Cortex of kidney (tissue), 1 donor: ENCODE data around the gene TTLL5.

Experiments used
- DNase-seq: peaks from one replicate; lab custom pipeline; 2025; lab: John Stamatoyannopoulos, UW

Gene TTLL5

DNA sequence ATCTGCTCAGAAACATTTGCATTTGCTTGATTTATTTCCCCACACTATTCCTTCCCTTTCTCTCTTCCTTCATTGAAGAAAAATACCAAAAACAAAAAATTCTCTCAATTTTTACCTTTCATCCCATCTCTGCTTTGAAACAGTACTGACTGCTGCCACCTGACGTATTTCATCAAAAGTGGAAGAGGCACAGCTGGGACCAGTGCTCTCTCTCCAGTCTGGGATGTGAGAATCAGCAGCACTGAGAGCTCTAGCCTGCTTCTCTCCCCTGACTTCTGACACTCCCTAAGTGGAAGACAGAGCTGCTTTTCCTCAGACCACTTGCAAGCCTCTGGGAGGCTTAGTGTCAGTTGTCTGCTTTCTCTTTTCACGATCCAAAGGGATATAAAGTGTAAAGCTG lies 36.9 kb downstream of the TTLL5 start:
- no peak for DNase-seq

DNA sequence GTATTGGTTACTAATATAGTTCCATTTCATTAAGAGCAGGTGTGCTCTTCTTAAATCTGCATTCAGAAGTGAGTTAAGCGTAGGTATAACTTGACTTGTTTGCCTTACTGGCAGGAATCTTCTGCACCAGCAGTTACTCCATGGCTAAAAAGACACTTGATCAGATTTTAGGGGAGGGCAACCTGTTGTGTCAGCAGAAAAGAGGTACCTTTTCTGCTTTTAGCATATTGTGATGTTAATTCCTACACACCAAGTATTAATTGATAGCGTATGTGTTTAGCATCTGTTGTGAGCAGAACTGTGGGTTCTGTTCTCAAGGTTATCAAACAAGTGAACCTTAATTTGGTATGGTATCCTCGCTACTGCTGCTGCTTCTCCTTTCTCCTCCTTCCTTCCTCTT lies 38.3 kb downstream of the TTLL5 start:
- DNase-seq: no peak

DNA sequence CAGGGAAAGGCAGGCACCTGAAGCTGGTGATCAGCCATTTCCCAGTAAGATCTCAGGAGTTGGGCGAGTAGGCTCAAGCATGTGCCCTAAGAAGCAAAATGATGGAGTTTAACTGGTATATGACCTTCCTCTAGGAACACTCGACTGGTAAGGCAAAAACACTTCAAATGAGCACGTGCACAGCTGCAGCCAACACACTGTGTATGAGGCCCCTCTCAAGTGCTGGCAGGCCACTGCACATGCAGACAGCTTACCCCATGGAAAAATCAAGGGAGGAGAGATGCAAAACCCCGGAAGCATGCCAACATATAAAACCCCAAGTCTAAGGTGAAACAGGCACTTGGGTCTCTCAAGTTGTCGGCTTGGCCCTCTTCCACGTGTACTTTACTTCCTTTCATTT lies 39.2 kb downstream of the TTLL5 start:
- DNase-seq: no peak

DNA sequence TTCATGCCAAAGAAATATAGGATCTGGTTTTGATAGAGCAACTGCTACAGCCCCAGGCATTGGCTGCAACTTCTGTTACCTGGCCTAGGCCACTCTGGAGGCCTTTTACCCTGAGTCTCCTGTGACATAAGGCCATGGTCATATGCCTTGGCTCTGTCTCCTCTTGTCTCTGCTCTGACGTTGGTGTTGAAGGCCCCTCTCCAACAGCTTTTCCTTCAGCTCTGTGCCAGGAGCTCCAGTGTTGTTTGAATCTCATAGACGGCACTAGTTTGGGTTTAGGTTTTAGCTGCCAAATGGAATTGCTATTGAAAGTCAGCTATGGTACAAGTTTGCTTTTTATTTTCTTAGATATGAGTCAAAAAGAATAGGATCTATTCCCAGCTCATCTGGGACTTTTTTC lies 41.1 kb downstream of the TTLL5 start:
- DNase-seq: no peak

DNA sequence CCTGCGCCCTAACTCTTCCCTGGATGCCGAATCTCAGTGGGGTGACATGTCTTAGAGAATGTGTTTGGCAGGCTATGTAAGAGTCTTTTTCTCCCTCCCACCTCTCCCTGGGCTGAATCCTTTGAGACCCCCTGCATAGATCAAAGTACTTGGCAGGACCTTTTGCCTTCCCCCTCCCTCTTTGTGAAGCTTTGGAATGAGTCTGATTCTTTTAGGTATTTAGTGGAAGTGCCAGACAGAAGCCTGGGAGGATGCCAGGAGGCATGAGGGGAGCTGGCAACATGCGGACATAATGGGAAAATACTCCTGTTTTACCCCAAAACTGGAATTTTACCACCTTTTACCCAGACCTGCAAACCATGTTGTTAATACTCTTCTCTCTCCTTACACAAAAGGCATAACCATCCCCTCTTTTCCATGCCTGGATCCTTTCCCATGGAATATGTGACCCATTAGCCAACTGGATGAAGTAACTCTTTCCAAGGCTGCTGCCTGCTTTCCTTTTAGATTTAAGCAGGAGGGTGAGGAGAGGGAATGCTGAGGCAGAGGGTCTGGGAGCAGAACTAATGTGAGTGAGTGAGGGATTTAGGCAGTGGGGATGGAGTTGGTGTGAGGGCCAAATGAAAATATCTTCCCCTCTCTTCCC lies 41.7 kb downstream of the TTLL5 start:
- no peak for DNase-seq

DNA sequence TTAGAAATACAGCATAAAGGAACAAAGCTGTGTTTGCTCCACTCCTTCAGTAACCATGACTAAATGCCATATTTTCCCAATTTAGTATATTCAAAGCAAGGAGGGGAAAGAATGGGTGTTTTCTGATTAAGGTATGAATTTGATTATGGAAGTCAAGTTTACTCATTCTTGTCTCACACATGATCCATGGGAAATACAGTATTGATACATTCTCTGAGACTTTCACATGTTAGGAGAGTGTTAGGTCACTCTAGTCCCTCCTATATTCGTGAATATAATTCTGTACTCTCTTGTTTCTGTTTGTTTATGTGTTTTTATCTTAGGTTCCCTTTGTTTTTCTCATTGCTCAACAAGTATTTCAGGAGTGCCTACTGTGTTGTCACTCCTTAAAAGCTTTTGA lies 42.4 kb downstream of the TTLL5 start:
- DNase-seq: no peak

DNA sequence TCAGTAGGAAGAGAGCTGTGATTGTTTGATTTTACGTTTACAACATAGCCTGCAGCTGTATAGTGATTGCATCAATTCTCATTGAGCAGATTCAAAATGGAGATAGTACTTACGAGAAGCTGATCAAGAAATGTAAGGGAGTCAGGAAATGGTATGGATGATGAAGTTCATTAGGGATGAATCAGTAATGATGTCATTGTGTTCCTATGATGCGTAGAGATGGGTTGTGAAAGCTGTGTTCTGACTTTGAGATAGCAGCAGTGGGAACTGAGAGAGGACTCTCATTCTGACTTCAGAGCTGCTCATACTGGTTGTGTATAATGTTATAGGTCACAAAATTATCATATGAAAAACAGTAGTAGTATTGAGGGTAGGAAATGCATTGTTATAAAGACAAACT lies 44.0 kb downstream of the TTLL5 start:
- DNase-seq: no peak

DNA sequence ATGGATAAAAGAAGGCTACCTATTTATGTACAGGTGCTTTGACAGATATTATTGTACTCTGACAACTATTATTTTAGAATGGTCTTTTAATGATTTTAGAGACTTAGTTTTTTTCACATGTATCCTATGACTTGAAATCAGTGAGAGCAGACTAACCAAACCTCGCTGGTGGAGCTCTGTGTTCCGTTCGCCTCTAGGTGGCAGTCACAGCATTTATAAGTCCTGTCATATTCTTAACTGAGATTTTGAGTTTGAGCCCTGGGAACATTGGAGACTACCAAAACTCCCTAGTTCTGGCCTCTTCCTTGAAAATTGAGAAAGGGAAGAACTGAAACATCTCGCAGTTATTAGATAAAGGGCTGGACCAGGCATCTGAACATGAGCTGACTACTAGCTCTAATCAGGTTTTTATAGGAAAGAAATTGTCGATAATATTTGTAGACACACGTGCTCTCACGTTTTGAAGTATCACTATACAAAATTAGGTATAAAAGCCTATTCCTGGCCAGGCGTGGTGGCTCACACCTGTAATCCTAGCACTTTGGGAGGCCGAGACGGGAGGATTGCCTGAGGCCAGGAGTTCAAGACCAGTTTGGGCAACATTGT lies 48.3 kb downstream of the TTLL5 start:
- no peak for DNase-seq

DNA sequence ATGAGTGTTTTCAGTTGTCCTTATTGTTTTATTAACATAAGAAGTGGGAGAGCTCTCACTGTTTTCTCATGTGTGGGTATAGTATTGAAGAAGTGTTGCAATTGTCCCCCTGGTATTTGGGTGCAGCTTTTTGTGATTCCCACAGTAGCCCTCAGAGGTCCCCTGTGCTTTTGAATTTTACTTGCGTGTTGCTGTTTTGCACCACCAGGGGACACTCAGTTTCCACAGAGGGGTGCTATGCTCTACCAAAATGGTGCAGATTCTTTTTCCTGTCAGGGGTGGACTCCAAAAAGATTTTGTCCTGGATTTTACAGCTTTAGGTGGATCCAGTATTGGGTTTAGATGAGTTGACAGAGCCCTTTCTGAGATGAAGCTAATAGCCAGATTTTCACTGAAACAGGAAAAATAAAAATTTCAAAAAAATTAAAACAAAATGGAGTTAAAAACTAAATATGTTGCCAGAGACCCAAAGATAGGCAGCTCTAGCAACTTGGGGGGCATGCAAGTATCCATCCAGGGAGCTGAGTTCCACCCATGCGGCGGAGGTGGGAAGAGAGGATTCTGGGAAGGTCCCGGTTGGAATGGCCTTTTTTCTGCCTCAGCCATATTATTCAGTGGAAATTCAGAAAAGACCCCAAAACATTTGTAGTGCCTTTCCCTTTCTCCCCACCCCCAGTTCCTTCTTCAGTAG lies 50.2 kb downstream of the TTLL5 start:
- DNase-seq: no peak

DNA sequence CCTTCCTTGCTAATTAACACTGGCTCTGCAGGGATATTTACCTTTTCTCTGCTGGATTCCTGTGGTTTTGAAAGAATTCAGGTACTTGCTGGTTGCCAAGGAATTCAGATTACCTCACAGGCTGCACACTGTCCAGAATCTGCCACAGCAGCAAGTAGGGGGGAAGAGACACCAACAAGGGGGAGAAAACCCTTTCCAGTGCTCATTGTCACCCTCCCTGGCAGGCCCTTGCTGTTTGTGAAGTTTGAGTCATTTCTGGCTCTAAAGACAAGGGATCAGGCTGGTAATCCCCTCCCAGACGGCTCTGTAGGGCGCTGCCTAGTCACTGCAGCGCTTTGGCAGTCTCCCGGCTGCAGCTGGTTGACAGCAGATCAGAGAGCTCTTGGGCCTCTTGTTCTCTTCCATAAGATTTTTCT lies 50.8 kb downstream of the TTLL5 start:
- DNase-seq: no peak

DNA sequence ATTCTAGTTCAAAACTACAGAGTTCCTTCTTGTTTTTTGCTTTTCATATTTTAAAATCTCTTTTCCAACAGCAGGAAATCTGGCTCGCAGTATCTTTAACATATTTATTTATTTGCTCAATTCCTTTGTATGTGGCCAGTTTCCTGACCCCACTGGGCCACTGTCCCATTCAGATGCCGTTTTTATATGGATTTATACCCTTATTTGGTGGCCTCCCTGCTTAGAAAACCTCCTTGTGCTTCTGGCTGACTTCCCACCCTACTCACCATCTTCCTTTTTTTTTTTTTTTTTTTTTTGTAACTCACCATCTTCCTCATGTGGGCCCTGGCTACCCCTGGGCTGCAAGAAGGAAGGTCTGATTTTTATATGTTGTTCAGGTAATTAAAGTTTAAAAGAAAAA lies 53.9 kb downstream of the TTLL5 start:
- no peak for DNase-seq

DNA sequence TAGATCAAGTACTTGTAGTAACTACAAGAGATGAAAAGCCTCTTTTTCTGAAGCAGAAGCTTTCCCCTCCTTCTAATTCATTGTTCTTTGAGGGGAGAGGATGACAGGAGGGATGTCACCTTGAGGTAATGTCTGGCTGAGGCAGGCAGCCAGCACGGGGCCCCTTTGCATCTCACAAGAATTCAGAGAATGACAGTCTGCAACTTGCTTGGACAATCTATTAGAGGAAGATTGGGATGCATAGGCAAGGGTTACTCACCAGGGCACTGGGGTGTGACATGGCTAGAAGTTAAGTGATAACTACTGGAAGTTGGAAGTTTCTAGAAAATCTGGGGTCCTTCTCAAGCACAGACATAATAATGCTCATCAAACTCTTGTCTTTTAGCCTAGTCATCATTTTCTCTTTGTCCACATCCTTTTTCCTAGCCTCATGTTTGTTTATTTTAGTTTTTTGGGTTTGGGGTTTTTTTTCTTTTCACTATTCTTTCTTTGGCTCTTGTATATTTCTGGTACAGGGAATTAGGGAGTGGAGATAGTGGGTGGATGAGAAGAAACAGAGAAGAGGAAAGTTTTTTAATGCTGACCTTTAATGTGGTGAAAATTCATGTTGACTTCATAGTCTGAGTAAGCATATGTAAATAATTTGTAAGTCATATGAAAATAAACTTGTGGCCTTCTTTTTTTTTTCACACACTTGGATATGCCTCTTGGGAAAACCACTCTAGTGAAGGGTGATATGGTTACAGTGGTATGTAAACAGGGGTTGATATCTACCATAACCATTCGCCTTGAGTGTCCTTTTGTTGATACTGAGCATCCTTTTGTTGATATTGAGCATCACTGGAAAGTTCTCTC lies 55.1 kb downstream of the TTLL5 start:
- DNase-seq: no peak

DNA sequence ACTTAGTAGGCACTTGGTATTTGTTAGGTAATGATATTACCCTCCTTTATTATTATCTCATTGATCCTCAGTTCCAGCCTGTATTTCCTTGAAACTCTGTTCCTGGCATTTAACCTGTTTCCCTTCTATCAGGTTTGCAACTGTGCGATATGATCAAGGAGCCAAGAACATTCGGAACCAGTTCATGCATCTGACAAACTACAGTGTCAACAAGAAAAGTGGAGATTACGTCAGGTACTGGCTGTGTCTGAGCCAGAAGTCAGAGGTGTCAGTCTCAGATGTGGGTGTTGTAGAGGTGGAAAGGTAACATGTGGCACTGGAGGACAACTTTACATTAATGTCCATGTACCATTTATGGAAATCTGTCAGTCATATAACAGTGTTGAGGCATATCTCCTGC lies 56.7 kb downstream of the TTLL5 start:
- no peak for DNase-seq

DNA sequence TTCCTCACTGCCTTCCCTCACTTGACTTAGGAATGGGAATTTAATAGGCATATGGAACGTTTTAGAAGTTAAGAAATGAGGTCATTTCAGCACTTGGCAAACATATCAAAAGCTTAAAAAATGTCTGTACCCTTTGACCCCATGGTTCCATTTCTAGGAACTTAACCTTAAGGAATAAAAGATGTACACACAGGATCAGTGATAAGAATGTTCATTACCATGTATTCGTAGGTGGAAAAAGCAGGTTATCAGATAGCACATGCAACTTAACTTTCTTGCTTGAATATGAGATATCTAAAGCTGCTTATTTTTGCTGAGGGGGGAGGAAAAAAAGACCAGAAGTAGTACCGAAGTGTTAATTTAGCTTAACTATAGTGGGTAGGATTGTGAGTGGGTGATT lies 57.2 kb downstream of the TTLL5 start:
- no peak for DNase-seq

DNA sequence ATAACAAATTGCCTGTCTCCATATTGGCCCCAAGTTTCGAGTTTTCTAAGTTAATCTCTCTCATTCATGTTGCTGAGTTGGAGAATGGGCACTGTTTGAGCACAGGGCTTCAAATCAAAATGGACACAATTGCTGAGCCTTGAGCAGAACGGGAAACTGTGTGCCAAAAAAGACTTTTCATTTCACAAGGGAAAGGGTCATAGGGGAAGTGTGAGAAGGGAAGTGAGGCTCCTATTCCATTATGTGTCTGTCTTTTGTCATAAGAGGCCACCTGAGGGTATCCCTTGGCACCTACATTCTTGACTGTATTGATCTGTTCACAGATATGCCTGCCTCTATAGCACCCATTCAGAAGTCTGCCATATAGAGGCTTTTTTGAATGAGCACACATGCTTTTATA lies 59.1 kb downstream of the TTLL5 start:
- DNase-seq: no peak

DNA sequence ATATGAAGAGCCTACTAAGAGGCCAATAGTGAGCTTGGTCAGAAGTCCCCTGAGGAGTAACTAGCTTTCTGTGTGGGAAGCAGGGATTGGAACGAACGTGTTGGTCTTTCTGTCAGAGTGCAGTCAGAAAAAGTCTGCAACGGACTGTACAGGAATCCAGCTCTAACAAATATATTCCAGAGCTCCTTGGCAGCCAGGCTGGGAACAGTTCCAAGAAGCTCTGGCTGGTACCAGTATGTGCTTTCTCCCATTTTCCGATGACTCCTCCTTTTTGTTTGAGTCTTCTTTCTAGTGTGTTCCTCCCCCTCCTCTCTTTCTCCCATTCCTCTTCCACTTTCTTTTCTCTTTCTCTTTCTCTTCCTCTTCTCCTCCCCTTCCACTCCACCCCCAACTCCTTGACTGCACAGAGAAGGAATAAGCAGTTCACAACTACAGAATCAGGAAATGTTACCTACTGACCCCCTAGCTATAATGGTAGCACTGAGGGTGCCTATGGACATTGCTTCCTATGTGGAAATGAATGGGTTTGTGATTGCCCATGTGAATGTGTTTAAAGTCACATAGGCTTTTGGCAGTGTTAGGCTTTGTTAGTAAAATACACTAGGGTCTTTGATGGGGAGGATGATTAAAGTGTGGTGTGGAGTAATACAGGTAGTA lies 59.9 kb downstream of the TTLL5 start:
- no peak for DNase-seq

DNA sequence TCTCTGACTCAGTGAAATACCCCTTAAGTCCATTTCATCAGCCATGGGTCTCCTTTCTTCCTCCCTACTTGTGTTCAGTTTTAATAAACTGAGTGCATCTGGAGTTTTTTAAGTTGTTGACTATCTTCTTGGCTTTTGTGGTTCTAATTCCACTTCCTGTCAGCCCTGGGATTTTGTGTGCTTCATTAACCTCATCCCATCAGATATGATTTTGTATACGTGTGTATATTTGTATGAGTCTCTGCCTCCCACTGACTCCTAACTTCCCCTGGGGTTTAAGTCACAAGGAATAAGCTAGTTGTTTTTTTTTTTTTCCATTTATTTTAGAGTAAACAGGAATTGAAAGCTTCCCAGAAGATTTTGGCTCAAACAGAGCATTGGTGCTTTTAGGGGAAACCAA lies 62.7 kb downstream of the TTLL5 start:
- DNase-seq: no peak

DNA sequence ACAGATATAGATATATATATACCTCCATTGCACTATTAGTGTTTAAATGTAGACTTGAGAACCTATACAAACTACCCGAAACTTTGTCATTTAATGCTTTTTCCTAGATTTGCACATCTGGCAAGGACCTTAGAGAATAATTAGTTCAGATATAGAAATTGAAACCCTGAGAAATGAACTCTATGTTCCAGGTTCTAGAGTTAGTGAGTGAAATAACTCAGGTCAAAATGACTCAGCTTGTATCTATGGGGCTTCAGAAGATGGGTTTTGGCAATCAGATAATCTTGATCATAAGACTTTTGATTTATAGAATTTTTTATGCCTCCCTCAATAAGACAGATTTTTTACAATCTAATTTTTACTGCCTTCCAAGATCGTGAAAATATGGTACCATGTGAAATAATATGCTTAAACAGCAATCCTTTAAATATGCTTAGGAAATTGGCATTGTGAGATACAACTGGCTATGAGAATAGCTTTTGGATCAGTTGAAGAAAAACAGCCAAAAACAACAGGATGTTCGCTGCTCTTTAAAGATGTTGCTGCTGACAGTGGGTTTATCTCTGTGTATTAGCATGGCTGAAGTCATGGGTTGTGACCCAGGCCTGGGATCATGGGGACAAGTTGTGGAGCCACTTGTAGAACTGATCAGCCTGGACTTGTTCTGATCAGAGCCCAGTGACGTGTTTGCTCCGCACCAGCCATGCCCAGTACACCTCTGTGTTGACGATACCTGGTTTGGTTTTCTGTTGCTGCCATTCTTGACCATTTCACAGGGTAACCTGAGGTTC lies 63.6 kb downstream of the TTLL5 start:
- no peak for DNase-seq

DNA sequence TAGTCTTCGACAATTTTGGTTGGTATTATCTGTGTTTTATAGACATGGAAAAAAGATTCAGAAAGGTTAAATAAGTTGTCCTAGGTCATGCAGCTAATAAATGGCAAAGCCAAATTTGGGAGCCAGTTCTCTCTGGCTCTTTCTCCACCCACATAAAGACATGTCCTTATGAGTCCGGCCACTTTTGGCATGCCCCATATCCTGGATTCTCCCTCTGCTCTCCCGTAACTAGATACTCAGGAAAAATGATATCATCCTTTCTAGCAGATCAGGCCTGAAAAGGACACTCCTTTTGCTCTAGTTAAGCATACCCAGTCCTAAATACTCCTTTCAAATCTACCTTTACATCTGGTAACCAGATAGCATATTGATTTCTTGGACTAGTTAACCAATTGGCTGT lies 64.4 kb downstream of the TTLL5 start:
- no peak for DNase-seq

DNA sequence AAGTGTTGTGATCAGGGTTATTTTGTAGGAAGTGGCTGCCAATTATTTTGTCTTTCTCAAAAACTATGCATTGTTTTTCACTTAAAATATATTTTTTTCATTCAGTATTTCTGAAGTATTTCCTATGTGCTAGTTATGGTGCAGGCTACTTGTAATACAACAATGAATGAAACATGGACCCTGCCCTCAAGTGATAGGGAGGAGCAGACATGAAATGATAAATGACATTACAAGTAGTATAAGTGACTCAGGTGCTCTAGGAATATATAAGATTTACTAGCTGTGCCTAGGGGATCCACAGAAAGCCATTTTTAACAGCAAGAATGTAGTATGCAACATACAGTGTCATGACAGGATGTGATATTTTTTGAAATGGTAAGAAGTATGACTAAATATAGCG lies 65.3 kb downstream of the TTLL5 start:
- no peak for DNase-seq

DNA sequence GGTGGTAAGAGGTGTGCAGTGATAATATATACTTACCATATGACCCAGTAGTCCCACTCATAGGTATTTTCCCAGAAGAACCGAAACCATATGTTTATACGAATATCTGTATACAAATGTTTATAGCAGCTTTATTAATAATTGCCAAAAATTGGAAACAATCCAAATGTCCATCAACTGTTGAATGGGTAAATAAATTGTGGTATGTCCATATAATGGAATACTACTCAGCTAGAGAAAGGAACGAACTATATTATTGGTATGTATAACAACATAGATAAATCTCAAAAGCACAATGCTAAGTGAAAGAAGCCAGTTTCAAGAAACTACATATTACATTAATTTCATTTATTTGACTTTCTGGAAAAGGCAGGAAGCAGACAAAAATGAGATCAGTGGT lies 66.1 kb downstream of the TTLL5 start:
- DNase-seq: no peak
